ENCODE measurements around the gene ZDHHC11. TPM values are rescaled to one million over a fixed set of nuclear protein-coding genes. Genes with fewer than 3 reads are reported as not detected.
"Not testable (repeated sequence)": the region's sequence is repeated elsewhere in the genome, so short reads cannot be mapped to it uniquely, and the experiment has no call there.

Gene ZDHHC11
- total RNA-seq, 1 donor from 2014 or later = 7.2 TPM

GRCh38 chr5:843926-844325 lies 6.9 kb downstream of the ZDHHC11 start:
- DNase-seq = not testable (repeated sequence)

DNA sequence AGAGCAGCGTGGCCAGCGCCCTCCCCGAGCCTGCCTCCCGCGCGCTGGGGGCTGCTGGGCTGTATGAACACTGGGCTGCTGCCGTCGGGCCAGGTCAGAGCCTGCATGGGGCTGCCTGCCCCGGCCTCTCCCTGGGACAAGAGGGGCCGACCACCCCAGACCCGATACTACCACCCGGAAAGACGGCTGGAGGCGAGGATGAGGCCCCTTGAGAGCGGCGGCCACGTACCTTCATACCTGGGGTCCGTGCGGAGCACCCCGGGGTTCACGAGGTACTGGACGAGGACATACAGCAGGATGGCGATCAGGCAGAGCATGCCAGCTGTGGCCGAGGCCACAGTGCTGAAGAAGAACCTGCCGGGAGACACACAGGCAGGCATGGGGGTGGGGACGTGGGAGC lies 7.4 kb downstream of the ZDHHC11 start:
- DNase-seq = not testable (repeated sequence)

GRCh38 chr5:842402-843221 lies 8.2 kb downstream of the ZDHHC11 start:
- DNase-seq = not testable (repeated sequence)

DNA sequence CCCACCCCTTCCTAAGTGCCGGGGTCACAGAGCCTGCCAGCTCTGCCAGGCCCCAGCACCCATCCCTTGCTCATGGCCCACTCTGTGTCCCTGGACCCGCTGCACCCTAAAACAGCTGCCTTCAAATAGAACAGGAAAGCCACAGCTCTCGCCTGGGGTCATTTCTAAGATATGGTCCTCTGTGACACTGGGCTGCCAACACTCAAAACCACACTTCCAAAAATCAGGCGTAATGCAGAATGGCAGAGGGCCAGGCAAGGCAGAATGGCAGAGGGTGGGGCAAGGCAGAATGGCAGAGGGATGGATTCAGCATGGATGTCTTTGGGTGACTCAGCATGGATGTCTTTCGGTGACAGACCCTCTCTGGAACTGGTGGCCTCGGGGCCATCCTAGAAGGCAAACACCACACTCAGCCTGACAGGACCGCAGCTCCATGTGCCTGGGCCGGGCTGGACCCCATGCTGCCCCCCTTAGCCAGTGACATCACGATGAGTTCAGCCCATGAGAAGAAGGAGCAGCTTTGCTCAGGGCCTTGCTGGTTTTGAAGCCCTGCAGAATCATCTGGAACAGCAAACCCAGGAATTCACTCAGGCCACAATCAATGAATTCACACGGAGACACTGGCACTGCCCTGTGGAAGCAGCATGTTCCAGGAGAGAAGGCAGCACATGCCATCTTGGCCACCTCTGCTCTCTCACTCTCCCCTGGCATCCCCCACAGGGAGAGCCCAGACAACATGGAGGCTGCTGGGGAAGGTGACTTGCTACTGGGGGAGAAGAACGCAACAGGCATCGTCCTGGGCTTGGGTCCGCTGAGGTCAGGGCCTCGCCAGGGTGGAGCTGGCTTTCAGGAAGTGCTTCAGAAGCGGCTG lies 9.0 kb downstream of the ZDHHC11 start:
- not testable (repeated sequence) for DNase-seq

DNA sequence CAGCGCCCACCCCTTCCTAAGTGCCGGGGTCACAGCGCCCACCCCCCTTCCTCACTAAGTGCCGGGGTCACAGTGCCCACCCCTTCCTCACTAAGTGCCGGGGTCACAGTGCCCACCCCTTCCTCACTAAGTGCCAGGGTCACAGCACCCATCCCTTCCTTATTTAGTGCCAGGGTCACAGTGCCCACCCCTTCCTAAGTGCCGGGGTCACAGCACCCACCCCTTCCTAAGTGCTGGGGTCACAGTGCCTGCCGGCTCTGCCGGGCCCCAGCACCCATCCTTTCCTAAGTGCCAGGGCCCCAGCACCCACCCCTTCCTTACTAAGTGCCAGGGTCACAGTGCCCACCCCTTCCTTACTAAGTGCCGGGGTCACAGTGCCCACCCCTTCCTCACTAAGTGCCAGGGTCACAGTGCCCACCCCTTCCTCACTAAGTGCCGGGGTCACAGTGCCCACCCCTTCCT lies 9.8 kb downstream of the ZDHHC11 start:
- DNase-seq = not testable (repeated sequence)

DNA sequence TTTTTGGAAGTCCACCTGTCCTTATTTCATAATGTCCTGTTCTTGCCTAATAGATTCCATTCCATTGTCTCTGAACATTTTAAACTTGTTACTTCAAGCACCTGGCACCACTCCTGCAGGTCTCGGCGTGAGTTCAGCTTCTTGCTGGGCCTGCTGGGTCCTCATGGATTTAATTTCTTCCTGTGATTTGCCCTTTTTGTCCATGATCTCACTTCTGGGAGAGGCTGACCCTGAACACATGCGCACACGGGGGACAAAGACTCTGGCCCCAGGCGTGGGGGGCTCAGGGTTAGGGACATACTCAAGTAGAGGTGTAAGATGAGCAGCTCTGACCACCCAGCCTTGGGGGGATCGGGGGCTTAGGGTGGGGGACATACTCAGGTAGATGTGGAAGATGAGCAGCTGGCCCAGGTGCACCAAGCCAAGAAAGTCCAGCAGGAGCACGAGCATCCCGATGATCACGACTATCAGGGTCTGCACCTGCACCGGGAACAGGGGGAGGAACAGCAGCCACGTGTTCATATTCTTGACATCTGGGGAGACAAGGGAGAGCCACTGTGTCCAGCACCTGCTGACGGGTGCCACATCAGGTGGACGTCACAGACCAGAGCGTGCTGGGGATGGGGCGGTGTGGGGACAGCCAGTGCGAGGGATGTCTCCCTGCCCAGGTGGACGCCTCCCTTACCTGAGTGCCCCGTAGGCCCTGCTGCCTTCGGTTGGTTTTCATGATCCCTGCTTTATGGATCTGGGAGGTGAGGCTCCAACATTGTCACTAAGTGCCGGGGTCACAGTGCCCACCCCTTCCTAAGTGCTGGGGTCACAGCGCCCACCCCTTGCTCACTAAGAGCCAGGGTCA lies 10.4 kb downstream of the ZDHHC11 start:
- DNase-seq = not testable (repeated sequence)

DNA sequence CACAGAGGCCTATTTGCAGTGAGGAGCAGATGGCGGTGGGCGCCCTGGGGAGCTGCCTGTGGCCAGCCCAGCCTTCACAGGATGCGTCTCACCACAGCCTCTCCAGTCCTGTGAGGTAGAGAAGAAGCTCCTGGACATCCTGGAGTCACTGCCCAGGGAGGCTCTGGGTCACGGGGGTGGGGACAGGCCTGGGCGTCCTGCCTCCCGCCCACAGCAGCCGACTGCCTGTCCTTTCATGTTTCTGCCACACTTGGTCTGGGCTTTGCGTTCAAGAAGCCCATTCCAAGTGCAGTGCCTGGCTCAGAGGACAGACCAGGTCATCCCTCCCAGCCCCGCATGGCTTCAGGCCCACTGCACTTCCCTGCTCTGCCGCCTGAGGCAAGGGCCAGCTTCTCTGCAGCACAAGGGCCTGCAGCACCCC lies 12.3 kb downstream of the ZDHHC11 start:
- DNase-seq = peak; percentile 21

DNA sequence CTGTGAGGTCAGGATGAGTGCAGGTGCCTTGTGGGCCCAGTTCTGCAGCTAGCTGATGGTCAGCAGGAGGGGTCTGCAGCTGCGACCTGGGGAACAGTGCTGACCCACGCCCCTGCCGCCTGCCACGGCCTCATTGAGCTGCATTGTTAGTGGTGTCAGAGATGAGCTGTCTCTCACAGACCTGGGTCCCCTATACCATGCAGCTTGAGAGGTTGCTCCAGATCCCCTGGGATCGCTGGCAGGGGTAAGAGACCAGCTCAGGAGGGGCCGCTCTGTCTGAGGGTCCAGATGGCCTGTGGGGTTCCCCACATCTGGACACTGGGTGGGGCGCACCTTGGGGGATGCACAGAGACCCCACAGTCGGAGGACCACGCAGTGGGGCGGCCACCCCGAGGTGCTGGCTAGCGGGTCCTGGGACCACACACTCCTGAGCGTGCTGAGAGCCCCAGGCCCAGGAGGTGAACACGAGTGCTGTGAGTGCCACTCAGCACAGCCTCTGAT lies 13.1 kb downstream of the ZDHHC11 start:
- DNase-seq = not testable (repeated sequence)

DNA sequence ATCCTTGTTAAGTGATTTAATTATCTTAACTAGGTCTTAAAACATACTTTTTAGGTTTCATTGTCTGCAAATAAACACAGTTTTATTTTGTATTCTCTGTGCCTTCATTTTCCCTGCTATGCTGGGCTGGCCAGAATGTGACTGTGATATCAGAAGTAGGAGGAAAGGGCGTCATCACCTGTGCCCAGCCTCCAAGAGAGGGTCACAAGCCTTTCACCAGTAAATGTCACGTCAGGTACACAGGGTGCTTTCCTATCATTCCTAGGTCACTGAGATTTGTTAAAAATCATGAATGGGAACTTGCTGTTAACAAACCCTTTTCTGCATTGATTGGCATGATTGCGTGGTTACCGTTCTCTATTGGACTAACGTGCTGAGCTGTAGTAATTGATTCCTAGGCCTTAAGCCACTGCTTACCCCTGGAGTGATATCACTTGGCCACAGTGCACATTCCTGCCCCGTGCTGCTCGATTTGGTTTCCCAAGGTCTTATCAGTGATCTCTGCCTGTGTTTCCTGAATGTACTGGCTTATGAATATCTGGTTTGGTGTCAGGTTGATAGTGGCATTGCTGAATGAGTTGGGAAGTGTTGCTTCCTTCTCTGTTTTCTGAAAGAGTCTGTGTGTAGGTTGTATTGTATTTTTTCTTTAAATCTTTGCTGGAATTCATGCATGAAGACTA lies 14.7 kb downstream of the ZDHHC11 start:
- DNase-seq = not testable (repeated sequence)

GRCh38 chr5:834013-834412 lies 16.8 kb downstream of the ZDHHC11 start:
- not testable (repeated sequence) for DNase-seq

- not testable (repeated sequence) for DNase-seq
Observed at GRCh38 chr5:828194-828593, 22.6 kb downstream of the ZDHHC11 start.

- DNase-seq = not testable (repeated sequence)
Observed at GRCh38 chr5:825544-825943, 25.2 kb downstream of the ZDHHC11 start.

DNA sequence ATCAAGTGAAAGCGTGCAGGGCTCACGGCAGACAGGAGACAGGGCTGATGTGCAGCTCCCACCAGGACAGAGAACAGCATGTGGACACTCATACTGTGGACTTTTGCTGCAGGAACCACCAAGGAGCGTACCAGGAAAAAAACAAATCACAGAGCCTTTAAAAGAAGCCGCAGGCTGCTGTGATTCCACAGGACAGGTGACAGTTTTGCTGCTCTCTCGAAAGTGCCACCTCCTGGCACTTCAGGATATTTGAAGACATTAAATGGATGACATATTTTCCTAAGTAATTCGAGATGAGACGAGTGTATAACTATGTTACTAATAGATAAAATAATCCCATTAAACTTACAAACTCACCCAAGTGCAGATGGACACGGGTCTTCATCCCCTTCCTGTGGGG lies 29.3 kb downstream of the ZDHHC11 start:
- DNase-seq = no peak

DNA sequence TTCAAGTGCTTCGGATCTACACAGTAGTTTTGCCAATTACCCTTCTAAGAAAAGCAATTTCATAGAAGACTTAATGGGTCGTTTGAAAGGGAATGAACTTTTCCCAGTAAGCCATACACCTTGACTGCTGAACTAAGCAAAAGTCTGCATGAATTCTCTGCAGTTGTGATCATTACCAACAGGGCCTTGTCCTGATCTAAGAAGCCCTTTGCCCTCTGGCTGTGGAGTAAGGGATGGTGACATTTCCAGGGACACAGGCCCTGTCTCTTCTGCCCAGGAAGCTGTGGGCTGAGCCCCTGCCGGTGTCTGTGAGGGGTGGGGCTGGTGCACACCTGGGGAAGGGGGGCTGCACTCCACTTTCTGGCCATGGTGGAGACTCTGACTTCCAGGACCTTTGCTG lies 30.5 kb downstream of the ZDHHC11 start:
- no peak for DNase-seq

DNA sequence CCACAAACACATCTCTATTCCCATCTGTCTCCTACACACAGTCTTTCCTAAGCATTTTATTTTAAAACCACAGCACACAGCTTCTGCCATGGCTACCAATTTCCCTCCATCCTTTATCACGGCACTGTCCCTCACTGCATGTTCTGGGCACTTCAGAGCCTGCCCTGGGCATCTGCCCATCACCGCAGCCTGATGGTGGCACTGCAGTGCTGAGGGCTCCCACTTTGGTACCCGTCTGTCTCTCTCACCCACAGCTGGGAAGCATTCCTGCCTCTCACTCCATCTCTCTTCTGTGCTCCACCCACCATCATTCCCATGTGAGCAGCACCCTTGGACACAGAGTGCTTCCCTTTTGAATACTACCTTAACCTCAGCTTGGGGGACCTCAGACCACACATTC lies 31.7 kb downstream of the ZDHHC11 start:
- DNase-seq = no peak

- no peak for DNase-seq
Observed at GRCh38 chr5:816176-816575, 34.6 kb downstream of the ZDHHC11 start.

DNA sequence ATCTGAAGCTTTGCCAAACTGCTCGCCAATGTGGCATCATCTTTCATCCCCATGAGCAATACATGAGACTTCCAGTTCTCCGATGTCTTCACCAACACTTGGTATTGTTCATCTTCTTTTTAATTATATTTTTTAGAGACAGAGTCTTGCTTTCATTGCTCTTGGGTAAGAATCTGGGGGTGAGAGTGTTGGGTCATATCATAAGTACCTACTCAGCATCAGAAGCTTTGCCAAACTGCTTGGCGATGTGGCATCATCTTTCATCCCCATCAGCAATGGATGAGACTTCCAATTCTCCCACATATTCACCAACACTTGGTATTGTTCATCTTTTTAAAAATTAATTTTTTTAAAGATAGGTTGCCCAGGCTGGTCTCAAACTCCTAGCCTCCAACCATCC lies 35.3 kb downstream of the ZDHHC11 start:
- no peak for DNase-seq

DNA sequence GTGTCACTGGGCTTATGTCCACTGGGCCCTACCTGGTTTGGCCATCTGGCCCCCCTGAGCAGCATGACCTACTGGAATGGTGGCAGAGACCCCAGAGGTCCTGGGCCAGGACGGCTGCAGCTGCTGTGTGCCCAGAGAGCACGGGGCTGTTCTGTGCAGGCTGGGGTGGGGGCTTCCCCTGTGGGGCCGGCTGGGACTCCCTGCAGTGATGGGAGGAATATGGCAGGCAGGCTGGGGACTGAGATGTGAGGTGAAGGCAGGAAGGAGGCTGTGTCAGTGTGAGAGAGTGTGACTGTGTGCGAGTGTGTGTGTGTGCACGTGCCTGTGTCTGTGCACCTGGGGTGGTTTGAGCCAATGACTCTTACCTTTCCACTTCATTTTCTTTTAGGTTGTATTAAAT lies 37.2 kb downstream of the ZDHHC11 start:
- not testable (repeated sequence) for DNase-seq

DNA sequence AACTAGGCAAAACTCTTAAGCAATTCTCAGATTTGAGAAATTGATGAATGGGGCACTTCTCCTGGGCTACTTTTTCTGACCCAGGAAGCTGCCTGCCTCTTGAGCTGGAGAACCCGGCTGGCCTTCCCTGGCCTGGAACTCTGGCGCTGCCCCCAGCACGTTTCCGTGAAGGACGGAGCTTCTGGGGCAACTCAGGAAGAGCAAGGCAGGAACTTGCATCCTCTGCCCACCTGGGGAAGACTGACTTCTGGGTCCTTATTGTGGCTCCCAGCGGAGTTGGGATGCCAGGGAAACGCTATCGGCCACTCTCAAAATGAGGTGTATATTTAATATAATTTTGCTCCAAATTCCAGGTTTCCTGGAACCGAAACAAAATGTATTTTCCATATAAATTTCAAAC lies 39.4 kb downstream of the ZDHHC11 start:
- not testable (repeated sequence) for DNase-seq

GRCh38 chr5:807719-808514 lies 42.9 kb downstream of the ZDHHC11 start:
- not testable (repeated sequence) for DNase-seq
